ENCODE measurements around the gene CDC37. TPM values are rescaled to one million over a fixed set of nuclear protein-coding genes. Genes with fewer than 3 reads are reported as not detected.

CDC37 gene
- total and polyA plus RNA-seq, 8 donors = 84.3 to 390 (median 169) TPM

GRCh38 chr19:10343495-10343894 lies 59.8 kb downstream of the CDC37 start:
- Histone ChIP-seq H3K9me3 (no peaks in the 10 kb centered on the region), H3K4me3 (no peak overlapping the region), H3K4me1 (peaks cover 0 to 7% (median 0%) of the 10 kb centered on the region in 4 donors), H3K36me3 (no peaks in the 10 kb centered on the region), H3K27me3 (no peaks in the 10 kb centered on the region), H3K27ac (no peak overlapping the region)
- intact Hi-C loops (cut with DNase I; ENCODE audit: low total_unique reads) = no loop called here
- 68 to 82% (median 76%) methylated on average over 2 of the region's 2 CpGs for WGBS, 5 donors
- no peak for TF ChIP-seq EP300 (IDR thresholded peaks at IDR 0.05)
- TF ChIP-seq, protein P1, sequence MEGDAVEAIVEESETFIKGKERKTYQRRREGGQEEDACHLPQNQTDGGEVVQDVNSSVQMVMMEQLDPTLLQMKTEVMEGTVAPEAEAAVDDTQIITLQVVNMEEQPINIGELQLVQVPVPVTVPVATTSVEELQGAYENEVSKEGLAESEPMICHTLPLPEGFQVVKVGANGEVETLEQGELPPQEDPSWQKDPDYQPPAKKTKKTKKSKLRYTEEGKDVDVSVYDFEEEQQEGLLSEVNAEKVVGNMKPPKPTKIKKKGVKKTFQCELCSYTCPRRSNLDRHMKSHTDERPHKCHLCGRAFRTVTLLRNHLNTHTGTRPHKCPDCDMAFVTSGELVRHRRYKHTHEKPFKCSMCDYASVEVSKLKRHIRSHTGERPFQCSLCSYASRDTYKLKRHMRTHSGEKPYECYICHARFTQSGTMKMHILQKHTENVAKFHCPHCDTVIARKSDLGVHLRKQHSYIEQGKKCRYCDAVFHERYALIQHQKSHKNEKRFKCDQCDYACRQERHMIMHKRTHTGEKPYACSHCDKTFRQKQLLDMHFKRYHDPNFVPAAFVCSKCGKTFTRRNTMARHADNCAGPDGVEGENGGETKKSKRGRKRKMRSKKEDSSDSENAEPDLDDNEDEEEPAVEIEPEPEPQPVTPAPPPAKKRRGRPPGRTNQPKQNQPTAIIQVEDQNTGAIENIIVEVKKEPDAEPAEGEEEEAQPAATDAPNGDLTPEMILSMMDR (IDR thresholded peaks at IDR 0.05) = no peak
- no peak for TF ChIP-seq POLR2A (IDR thresholded peaks at IDR 0.05)
- no peak for TF ChIP-seq POLR2AphosphoS5 (IDR thresholded peaks at IDR 0.05)
- no peak for DNase-seq

Other genes with a start within 250 kb of the CDC37 start
- gene DNMT1, start 208.6 kb downstream of the CDC37 start, total RNA-seq = 10 to 100 TPM; 32.1 to 92.0 (median 58.9) TPM
- gene DNMT1, start 208.6 kb downstream of the CDC37 start, polyA plus RNA-seq = 10 to 100 TPM; 16.6 to 29.3 (median 23.2) TPM
- 10 to 100 TPM in 1 of 5 donors, 1 to 10 TPM in 1, under 1 TPM in 2, not detected in 1; 0.29 to 11.7 (median 5.1) TPM for gene S1PR2, start 172.2 kb downstream of the CDC37 start, total RNA-seq
- gene S1PR2, start 172.2 kb downstream of the CDC37 start, polyA plus RNA-seq = 1 to 10 TPM; 2.4 to 2.9 (median 2.7) TPM
- 100 to 1,000 TPM in 1 of 5 donors, 10 to 100 TPM in 4; 16.1 to 314 (median 58.4) TPM for gene MRPL4, start 151.3 kb downstream of the CDC37 start, total RNA-seq
- 10 to 100 TPM; 48.7 to 53.1 (median 51.8) TPM for gene MRPL4, start 151.3 kb downstream of the CDC37 start, polyA plus RNA-seq
- gene ICAM1, start 132.4 kb downstream of the CDC37 start, total RNA-seq = 10 to 100 TPM in 2 of 5 donors, 1 to 10 TPM in 3; 2.3 to 15.6 (median 8.7) TPM
- 1 to 10 TPM; 7.9 to 9.5 (median 8.8) TPM for gene ICAM1, start 132.4 kb downstream of the CDC37 start, polyA plus RNA-seq
- 1 to 10 TPM in 1 of 5 donors, not detected in 4; 1.9 TPM for gene ICAM4, start 116.6 kb downstream of the CDC37 start, total RNA-seq
- gene ICAM4, start 116.6 kb downstream of the CDC37 start, polyA plus RNA-seq = under 1 TPM in 2 of 3 donors, not detected in 1; 0.56 to 0.85 TPM
- gene ICAM5, start 113.6 kb downstream of the CDC37 start, total RNA-seq = under 1 TPM in 1 of 5 donors, not detected in 4; 0.45 TPM
- under 1 TPM in 2 of 3 donors, not detected in 1; 0.12 to 0.50 TPM for gene ICAM5, start 113.6 kb downstream of the CDC37 start, polyA plus RNA-seq
- 1 to 10 TPM in 2 of 5 donors, not detected in 3; 2.2 to 2.3 TPM for gene ZGLP1, start 93.7 kb downstream of the CDC37 start, total RNA-seq
- 1 to 10 TPM; 3.7 to 8.6 (median 4.3) TPM for gene ZGLP1, start 93.7 kb downstream of the CDC37 start, polyA plus RNA-seq
- 10 to 100 TPM in 2 of 5 donors, 1 to 10 TPM in 1, under 1 TPM in 1, not detected in 1; 0.89 to 54.3 (median 14.9) TPM for gene FDX2, start 87.5 kb downstream of the CDC37 start, total RNA-seq
- gene FDX2, start 87.5 kb downstream of the CDC37 start, polyA plus RNA-seq = 10 to 100 TPM; 28.8 to 32.9 (median 29.5) TPM
- gene RAVER1, start 70.0 kb downstream of the CDC37 start, total RNA-seq = 10 to 100 TPM in 4 of 5 donors, 1 to 10 TPM in 1; 7.5 to 74.7 (median 21.4) TPM
- 1 to 10 TPM; 3.3 to 9.3 (median 7.2) TPM for gene RAVER1, start 70.0 kb downstream of the CDC37 start, polyA plus RNA-seq
- 10 to 100 TPM in 1 of 5 donors, 1 to 10 TPM in 3, not detected in 1; 3.5 to 17.1 (median 7.4) TPM for gene ICAM3, start 63.9 kb downstream of the CDC37 start, total RNA-seq
- gene ICAM3, start 63.9 kb downstream of the CDC37 start, polyA plus RNA-seq = 10 to 100 TPM in 1 of 3 donors, 1 to 10 TPM in 2; 8.5 to 10.5 (median 10.0) TPM
- 100 to 1,000 TPM in 4 of 5 donors, 10 to 100 TPM in 1; 45.2 to 365 (median 314) TPM for gene TYK2, start 23.0 kb downstream of the CDC37 start, total RNA-seq
- gene TYK2, start 23.0 kb downstream of the CDC37 start, polyA plus RNA-seq = 100 to 1,000 TPM in 2 of 3 donors, 10 to 100 TPM in 1; 88.8 to 144 (median 107) TPM
- 10 to 100 TPM in 2 of 5 donors, 1 to 10 TPM in 3; 2.3 to 30.7 (median 8.9) TPM for gene PDE4A, start 17.0 kb upstream of the CDC37 start, total RNA-seq
- 10 to 100 TPM in 2 of 3 donors, 1 to 10 TPM in 1; 5.0 to 12.9 (median 11.0) TPM for gene PDE4A, start 17.0 kb upstream of the CDC37 start, polyA plus RNA-seq
- gene KEAP1, start 99.8 kb upstream of the CDC37 start, total RNA-seq = 10 to 100 TPM; 15.8 to 84.9 (median 24.6) TPM
- 10 to 100 TPM; 49.6 to 88.1 (median 52.3) TPM for gene KEAP1, start 99.8 kb upstream of the CDC37 start, polyA plus RNA-seq
- under 1 TPM in 1 of 5 donors, not detected in 4; 0.73 TPM for gene S1PR5, start 113.9 kb upstream of the CDC37 start, total RNA-seq
- gene S1PR5, start 113.9 kb upstream of the CDC37 start, polyA plus RNA-seq = 10 to 100 TPM in 1 of 3 donors, under 1 TPM in 1, not detected in 1; 0.19 to 13.3 TPM
- 100 to 1,000 TPM in 1 of 5 donors, 10 to 100 TPM in 3, 1 to 10 TPM in 1; 2.3 to 336 (median 26.2) TPM for gene ATG4D, start 140.4 kb upstream of the CDC37 start, total RNA-seq
- 10 to 100 TPM; 26.3 to 48.9 (median 27.2) TPM for gene ATG4D, start 140.4 kb upstream of the CDC37 start, polyA plus RNA-seq
- gene KRI1, start 162.5 kb upstream of the CDC37 start, total RNA-seq = 100 to 1,000 TPM in 1 of 5 donors, 10 to 100 TPM in 3, 1 to 10 TPM in 1; 4.2 to 116 (median 18.7) TPM
- gene KRI1, start 162.5 kb upstream of the CDC37 start, polyA plus RNA-seq = 10 to 100 TPM; 11.8 to 35.1 (median 12.5) TPM
- 1 to 10 TPM in 3 of 5 donors, not detected in 2; 4.1 to 8.8 (median 5.5) TPM for gene CDKN2D, start 165.4 kb upstream of the CDC37 start, total RNA-seq
- 10 to 100 TPM in 1 of 3 donors, 1 to 10 TPM in 2; 8.1 to 11.8 (median 9.3) TPM for gene CDKN2D, start 165.4 kb upstream of the CDC37 start, polyA plus RNA-seq
- 100 to 1,000 TPM in 1 of 5 donors, 10 to 100 TPM in 4; 11.7 to 687 (median 61.0) TPM for gene AP1M2, start 183.8 kb upstream of the CDC37 start, total RNA-seq
- 100 to 1,000 TPM in 2 of 3 donors, 10 to 100 TPM in 1; 74.6 to 116 (median 112) TPM for gene AP1M2, start 183.8 kb upstream of the CDC37 start, polyA plus RNA-seq
- gene SLC44A2, start 222.0 kb upstream of the CDC37 start, total RNA-seq = 100 to 1,000 TPM in 3 of 5 donors, 10 to 100 TPM in 2; 58.0 to 161 (median 101) TPM
- 10 to 100 TPM; 26.1 to 66.9 (median 64.4) TPM for gene SLC44A2, start 222.0 kb upstream of the CDC37 start, polyA plus RNA-seq

Data from stomach (tissue), 9 donors.